NCI-H128 (cell line): ENCODE data around the gene OR13C4.
"Not testable (repeated sequence)": the region's sequence is repeated elsewhere in the genome, so short reads cannot be mapped to it uniquely, and the experiment has no call there.

Source experiments
- DNase-seq: peaks from one replicate; lab custom pipeline; 2025; ENCODE audit not compliant: unreplicated experiment; lab: John Stamatoyannopoulos, UW

OR13C4 gene

DNA sequence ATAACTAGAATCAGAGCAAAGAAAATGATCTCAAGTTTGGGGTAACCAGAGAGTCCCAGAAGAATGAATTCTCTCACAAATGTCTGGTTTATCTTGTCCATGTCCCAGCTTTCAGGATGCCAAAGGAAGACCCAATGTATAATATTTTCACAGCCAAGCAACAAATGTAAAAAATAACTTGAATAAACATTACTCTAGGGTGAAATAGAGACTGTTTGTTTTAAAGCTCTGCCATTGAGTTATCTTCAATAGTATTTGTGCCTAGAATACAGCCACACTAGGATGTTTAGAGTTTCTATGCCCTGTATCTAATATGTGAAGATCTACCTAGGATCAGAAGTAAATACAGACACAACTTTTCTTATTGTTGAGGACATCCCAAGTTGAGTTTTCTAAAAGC lies at the start of gene OR13C4:
Gene OR13C4 (minus strand): TSS at position 101 of the 400 bp plus-strand sequence. CDS start 0 bp downstream, at position 101.
- DNase-seq, result no peak

DNA sequence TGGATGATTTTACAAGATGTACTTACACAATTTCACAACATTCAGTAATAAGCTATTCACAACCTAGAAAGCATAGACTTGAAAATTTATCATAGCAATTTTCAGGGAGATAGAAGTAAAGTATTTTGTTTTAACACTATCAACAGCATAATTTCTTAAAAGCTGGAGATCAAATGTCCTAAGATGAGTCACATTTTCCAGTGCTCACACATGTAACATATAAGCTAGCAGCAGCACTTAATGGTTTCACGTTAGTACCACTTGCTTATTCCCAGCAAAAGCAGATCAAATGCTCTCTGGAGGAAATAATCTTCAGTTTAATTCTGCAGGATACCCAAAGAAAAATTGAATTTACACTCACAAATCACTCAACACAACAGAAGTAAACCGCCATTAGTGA lies 48.4 kb upstream of the OR13C4 start:
- no peak for DNase-seq

DNA sequence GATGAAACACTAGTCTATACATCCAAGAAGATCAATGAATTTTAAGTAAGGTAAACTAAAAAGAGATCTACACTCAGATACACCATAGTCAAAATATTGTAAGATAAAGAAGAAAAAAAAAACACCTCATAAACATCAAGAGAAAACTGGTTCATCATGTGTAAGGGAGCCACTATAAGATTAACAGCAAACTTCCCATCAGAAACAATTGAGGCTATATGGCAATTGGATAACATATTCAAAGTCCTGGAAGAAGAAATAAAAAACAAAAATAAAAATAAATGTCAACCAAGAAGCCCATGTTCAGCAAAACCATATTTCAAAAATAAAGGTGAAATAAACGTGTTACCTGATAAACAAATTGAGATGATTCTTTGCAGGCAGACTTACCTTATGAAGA lies 45.6 kb upstream of the OR13C4 start:
- DNase-seq, result no peak

DNA sequence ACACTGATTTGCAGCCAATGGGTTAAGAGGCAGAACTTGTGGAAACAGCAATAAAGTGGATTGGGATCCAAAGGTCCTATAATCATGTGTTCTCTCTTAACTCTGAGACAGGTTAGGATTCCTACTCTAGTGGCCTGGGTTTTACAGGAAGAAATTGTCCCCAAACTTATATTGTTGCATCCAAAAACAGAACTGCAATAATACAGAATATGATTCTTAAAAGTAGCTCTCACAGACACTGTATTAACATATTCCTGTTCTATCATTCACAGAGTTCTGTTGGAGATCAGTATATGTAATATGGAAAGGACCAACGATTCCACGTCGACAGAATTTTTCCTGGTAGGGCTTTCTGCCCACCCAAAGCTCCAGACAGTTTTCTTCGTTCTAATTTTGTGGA lies 41.9 kb upstream of the OR13C4 start, which contains the start of gene OR13C8:
Gene OR13C8 (plus strand): TSS at position 301 of the 400 bp plus-strand sequence. CDS start 0 bp downstream, at position 301.
- no peak for DNase-seq

DNA sequence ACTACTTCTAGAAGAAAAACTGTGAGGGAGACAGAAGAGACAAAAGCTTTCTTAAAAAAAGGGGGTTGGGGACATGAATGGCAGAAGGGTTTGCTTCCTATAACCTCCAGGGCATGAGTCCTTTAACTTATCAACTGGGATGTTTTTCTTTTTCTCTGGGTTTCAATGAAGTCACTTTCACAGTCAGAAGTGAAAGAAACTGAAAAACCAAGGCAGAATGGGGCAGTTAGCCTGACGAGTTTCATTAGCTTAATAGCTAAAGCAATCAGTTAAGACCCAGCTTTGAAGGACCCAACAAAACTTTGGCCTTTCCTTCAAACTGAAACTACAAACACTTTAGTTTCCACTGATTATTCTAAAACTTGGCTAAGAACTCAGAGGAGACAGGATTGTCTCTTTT lies 37.3 kb upstream of the OR13C4 start:
- no peak for DNase-seq

DNA sequence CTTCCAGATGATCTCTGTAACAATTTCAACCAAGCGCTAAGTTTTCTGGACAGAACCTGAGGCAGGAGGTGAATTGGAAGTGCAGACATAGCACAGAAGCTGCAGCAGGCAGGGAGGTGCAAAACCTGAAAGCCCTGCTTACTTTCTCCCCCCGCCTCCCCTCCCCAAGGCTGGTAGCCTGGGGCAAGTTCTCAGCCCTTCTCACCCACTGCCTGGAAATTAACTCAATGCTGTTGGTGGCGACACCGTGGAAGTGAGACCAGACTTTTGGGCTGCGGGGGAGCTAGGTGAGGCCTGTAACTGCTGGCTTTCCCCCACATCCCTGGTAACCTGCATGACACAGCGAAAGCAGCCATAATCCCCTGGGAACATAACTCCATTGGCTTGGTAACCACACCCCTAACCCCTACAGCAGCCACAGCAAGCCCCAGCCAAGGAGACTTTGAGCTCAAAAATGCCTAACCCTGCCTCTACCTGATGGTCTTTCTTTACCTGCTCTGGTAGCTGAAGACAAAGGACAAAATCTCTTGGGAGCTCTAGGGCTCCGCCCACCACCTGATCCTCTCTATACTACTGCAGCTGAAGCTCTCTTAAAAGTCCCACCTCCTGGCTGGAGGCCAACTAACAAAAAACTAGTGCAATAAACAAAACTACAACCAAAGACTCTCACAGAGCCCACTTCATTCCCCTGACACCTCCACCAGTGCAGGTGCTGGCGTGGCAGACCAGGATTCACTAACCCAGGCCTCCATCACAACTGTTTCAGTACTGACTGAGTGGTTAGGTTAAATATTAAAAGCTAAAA lies 30.0 kb upstream of the OR13C4 start:
- DNase-seq, result no peak

DNA sequence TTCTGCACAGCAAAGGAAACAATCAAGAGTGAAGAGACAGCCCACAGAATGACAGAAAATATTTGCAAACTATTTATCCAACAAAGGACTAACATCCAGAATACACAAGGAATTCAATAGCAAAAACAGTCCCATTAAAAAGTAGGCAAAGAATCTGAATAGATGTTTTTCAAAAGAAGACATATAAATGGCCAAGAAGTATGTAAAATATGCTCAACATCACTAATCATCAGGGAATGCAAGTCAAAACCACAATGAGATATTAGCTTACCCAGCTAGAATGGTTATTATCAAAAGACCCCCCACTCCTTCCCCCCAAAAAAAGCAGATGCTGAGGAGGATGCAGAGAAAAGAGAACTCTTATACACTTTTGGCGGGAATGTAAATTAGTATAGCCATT lies 28.5 kb upstream of the OR13C4 start:
- DNase-seq, result no peak

DNA sequence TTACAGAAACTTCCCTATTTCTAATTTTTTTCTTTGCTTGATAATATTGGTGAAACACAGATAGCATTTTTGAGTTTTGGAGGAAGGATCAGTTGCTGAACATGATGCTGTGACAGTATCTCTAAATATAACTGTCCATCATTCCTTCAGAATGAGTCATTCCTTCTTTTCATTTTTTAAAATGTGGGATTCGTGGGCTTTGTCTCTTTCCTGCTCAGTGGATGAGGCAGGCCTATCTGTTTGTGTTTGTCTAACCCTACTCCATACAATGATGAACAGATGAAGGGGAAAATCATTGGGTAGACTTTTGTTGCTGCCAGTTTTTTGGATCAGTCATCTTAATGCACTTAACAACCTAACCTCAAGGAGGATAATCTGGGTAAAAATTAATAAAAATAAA lies 26.3 kb upstream of the OR13C4 start:
- DNase-seq, result no peak

DNA sequence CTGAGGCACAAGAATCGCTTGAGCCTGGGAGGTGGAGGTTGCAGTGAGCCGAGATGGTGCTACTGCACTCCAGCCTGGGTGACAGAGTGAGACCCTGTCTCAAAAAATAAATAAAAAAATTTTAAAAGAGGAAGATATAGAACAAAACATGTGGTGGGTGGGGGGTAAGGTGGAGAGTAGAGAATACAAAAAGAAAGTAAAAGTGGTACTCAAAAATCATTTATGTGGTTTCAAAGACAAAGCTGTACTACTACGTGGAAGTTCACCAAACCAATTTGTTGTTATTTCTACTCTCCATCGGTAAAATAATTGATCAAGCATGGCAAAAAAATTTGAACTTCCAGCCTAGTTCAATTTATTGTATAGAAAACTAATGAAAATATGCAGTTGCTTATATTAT lies 17.6 kb upstream of the OR13C4 start:
- no peak for DNase-seq

DNA sequence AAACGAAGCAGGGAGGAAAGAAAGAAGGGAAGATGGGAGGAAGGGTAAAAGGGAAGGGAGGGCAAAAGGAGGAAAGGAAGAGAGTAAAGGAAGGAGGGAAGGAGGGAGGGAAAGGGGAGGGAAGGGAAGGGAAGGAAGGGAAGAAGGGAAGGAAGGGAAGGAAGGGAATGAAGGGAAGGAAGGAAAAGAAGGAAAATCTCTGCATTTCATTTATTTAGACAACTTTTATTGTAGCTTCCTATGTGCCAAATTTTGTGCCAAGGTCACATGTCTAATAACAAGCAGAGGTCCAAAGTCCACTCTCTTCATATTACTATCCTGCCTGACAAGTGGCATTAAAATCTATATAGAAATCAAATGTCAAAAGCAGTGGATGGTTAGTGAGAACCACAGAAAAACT lies 12.3 kb upstream of the OR13C4 start:
- DNase-seq, result no peak

DNA sequence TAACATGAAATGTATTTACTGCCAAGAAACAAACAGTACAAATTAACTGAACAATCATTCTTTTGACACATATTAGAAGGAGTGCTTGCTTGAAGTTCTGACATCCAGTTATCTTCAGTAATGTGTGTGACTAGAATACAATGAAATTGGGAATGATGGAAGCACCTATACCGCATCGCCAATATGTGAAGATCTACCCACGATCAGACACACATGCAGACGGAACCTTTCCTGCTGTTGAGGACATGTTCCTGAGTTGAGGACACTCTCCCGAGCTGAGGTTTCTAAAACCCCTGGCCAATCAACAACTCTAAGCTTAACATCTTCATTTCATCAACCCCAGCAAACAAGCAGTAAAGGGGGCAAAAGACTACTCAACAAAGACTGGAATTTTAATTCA lies 9.7 kb upstream of the OR13C4 start, which contains the start of gene OR13C3:
Gene OR13C3 (minus strand): TSS at position 101 of the 400 bp plus-strand sequence. CDS start 133 bp downstream, outside the sequence.
- DNase-seq, result no peak

DNA sequence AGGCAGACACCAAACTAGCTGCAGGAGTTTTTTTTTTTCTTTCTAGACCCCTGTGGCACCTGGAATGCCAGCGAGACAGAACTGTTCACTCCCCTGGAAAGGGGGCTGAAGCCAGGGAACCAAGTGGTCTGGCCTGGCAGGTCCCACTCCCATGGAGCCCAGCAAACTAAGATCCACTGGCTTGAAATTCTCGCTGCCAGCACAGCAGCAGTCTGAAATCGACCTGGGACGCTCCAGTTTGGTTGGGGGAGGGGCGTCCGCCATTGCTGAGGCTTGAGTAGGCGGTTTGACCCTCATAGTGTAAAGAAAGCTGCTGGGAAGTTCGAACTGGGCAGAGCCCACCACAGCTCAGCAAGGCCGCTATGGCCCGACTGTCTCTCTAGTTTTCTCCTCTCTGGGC lies 6.8 kb downstream of the OR13C4 start:
- DNase-seq, result not testable (repeated sequence)

DNA sequence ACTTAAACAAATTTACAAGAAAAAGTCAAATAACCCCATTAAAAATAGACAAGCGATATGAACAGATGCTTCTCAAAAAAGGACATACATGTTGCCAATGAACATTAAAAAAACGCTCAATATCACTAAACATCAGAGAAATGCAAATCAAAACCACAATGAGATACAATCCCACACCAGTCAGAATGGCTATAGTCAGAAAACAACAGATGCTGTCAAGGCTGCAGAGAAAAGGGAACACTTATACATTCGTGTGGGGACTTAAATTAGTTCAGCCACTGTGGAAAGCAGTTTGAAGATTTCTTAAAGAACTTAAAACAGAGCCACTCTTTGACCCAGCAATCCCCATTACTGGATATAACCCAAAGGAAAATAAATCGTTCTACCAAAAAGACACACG lies 12.1 kb downstream of the OR13C4 start:
- no peak for DNase-seq

DNA sequence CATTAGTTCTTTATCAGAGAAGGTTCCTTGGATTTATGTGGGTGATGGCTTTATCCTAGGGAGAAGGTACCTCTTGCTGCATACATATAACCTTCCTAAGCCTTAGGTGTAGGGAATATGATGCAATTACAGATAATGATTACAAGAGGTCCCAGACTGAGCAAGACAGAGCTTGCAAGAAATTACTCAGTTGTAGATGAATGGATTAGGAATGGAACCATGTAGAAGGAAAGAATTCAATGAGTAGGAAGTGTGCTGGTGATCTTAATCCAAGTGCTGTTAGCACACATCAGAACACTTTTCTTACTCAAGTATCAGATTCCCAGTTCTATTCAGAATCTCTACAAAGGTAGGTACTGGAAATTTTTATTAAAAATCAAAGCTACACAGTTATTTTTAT lies 20.4 kb downstream of the OR13C4 start:
- no peak for DNase-seq

DNA sequence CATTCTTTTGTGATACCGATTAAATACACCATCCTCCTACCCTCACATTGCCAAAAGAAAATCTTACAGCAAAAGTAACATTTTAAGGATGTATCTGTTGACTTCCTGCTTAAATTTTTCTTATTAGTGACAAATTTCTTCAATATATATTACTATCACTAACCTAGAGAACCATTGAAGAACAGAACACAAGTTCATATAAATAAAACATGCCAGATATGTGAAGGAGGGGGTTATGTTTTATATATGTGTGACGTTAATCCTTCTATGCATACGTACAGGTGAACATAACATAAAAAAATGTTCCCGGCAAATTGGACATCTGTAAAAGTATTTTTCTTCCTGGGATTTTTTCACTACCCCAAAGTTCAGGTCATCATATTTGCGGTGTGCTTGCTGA lies 23.0 kb downstream of the OR13C4 start, which contains the start of gene OR13F1:
Gene OR13F1 (plus strand): TSS at position 301 of the 400 bp plus-strand sequence. CDS start 0 bp downstream, at position 301.
- no peak for DNase-seq

DNA sequence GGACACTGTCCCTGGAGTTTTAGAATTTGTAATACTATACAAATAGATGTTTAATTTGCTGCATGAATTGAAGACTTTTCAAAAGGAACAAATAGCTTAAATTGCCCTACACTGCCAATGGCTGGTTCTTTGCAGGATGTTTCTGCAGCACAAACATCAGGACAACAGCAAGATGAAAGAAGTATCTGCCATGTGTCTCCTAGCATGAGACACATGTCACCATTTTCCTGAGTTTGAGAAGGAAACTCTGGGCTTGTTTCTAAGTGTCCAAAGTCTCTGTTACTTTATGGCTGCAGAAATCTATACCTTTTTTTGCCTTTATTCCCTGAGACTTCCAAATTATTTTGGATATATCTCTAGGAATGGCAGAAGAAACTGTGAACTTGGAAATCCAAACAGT lies 23.6 kb downstream of the OR13C4 start:
- DNase-seq, result no peak

DNA sequence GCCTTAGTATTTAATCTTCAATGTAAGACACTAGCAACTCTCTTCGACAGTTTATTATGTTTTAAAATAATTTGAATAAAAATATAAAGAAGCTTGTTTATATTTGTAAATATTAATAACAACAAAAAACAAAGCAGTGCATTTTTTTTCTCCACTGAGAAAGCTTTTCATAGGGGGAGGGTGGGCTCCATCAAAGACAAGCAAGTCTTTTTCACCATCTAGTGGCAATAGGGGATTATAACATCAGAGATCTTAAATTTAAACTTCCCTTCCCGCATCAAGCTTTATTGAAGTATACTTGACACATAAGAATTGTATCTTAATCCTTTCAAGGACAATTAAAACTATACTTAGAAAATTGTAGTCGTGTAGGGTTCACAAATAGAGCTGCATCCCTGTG lies 32.2 kb downstream of the OR13C4 start:
- no peak for DNase-seq

DNA sequence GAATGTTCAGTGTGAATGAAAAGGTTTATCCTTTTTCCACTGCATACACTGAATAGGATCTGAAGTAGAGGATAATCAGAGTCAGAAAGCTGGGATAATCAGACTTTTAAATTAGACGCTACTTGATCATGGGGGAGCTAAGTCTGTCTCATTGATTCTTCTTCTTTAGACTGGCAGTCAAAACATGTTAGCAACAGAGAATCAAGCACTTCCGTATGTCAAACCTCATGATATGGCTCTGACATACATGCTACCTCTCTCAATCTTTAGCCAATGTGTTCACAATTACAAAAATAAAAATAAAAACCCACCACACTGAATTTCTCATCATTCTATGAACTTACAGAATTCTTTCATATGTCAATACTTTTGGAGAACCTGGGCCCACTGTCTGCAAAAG lies 42.0 kb downstream of the OR13C4 start:
- DNase-seq, result no peak

DNA sequence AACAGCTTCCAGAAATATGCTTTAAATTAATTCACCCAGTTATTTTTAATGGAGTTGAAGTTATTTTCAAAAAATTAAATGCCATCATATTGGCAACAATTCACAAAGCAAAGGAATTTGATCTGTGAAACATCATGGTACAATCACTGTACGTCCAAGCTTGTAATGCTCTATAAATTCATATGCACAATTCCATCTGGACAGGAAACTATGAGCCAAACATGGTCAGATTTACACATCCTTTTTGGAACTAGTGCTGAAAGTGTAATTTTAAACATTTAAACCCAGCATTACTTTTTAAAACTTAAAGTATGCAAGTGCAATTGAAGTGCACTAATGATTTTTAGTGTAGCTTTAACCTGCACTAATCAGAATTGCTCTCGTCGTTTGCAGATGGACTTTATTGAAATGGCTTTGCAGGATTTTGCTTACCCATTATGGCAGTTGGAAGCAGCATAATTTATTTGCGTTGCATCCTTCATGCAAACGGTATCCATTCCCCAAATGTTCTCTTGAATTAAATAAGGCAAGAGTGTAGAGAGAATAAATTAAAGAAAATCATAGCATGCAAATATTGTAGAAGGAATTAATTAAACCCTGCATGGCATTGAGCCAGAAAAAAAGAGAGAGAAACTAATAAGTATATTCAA lies 44.0 kb downstream of the OR13C4 start:
- DNase-seq, result no peak
